Fibroblast of villous mesenchyme (primary cell): ENCODE data around the gene CLCN5. TPM values are rescaled to one million over a fixed set of nuclear protein-coding genes. Genes with fewer than 3 reads are reported as not detected.

ENCODE experiments used
- DNase-seq: peaks from one replicate; pipeline ENCODE4 v3.0.0-alpha.2; 2010; ENCODE audit warnings: low read depth
- H3K4me3 ChIP-seq: 2 replicates; pipeline ENCODE4 v1.5.1; 2011; ENCODE audit warnings: low read depth, mild to moderate bottlenecking, low read length
- total RNA-seq: library from RNA; depleted of rRNA; stranded (reverse); fragments of >200 nt; gene quantifications from 2 replicates; pipeline ENCODE4 v1.2.3, GENCODE V29; 2012
- TF ChIP-seq, protein P1 (sequence below): IDR thresholded peaks from 2 replicates; pipeline ENCODE4 v1.5.1; 2012; ENCODE audit warnings: low read depth, mild to moderate bottlenecking, low read length; ENCODE audit not compliant: insufficient read depth

Gene CLCN5
- 9.0 and 12.5 TPM in 2 replicates for total RNA-seq

GRCh38 chrX:49922291-49923241 lies at the start of gene CLCN5:
TSS of gene CLCN5 (plus strand) at chrX:49922596. CDS start at chrX:49925299, 2,703 bp downstream.
- TF ChIP-seq, protein P1, sequence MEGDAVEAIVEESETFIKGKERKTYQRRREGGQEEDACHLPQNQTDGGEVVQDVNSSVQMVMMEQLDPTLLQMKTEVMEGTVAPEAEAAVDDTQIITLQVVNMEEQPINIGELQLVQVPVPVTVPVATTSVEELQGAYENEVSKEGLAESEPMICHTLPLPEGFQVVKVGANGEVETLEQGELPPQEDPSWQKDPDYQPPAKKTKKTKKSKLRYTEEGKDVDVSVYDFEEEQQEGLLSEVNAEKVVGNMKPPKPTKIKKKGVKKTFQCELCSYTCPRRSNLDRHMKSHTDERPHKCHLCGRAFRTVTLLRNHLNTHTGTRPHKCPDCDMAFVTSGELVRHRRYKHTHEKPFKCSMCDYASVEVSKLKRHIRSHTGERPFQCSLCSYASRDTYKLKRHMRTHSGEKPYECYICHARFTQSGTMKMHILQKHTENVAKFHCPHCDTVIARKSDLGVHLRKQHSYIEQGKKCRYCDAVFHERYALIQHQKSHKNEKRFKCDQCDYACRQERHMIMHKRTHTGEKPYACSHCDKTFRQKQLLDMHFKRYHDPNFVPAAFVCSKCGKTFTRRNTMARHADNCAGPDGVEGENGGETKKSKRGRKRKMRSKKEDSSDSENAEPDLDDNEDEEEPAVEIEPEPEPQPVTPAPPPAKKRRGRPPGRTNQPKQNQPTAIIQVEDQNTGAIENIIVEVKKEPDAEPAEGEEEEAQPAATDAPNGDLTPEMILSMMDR: no peak
- peak within 1 kb of the TSS; percentile 74 for H3K4me3 ChIP-seq
- DNase-seq: peak; percentile 95

DNA sequence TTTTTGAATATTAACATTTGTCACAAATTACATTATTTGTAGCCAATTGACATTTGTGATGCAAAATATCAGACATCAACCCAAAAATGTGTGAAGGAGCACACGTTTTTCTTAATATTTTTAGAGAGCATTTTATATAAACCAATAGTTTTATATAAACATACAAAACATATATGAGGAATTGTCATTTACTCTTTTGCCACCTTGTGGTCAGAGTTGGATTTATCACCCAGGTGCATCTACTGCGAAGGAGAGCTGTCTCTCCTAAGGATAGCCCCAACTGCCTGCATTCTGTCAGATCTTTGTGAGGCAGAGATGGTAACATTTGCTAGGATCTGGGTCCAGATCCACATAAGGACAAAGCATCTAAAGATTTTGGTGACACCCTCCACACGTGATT lies 45.6 kb upstream of the CLCN5 start:
- TF ChIP-seq, protein P1: peak; percentile 44
- H3K4me3 ChIP-seq: no peak overlapping the region
- peak; percentile 14 for DNase-seq

GRCh38 chrX:49877397-49878101 lies 44.8 kb upstream of the CLCN5 start:
- no peak for DNase-seq
- no peak overlapping the region for H3K4me3 ChIP-seq
- TF ChIP-seq, protein P1: no peak

DNA sequence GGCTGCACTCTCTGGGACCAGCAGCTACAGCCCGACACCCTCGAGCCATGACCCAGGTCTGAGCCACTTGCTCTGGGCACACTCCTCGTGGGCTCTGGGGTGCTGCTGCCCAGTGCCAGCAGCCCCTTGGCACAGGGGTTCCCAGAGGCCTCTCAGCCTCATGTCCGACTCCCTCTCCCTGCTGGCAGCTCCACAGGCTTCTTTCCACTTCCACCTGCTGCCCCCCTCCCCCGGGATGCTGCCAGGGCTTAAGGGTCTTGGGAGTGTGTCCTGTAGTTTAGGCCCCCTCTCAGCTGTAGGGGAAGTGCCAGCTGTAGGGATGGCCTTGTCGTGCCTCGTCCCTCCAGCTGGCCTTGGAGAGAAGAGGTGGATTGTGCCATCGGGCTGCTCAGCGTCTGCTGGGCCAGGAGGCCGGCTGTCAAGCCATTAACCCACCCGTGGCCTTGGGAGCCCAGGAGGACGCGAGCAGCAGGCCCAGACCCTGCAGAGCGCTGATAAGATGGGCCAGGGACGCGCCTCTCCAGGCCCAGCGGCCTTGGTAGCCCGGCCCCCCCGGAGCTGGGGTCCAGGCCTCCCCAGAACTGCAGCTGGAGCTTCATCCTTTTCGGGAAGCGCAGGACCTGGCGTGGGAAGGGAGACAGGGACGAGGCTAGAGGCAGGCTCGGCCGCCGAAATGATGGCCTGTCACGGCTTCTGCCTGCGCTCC lies 44.1 kb upstream of the CLCN5 start:
- TF ChIP-seq, protein P1: no peak
- DNase-seq: no peak
- H3K4me3 ChIP-seq: peak overlapping the region; percentile 67

- DNase-seq: peak; percentile 80
- TF ChIP-seq, protein P1: peak; percentile 52
Observed at GRCh38 chrX:49878834-49879655, 43.4 kb upstream of the CLCN5 start, which contains the start of gene USP27X. TSS of gene USP27X (plus strand) at chrX:49879484. CDS start at chrX:49880308, 824 bp downstream.

GRCh38 chrX:49879656-49880277 lies 42.6 kb upstream of the CLCN5 start:
- TF ChIP-seq, protein P1: no peak
- H3K4me3 ChIP-seq: peak overlapping the region; percentile 67
- no peak for DNase-seq

More at GRCh38 chrX:49878834-49879655, 43.4 kb upstream of the CLCN5 start, which contains the start of gene USP27X:
- peak within 1 kb of the TSS; percentile 67 for H3K4me3 ChIP-seq
